Body of pancreas (tissue), 4 donors: ENCODE measurements around the gene FAM131A. TPM values are rescaled to one million over a fixed set of nuclear protein-coding genes. Genes with fewer than 3 reads are reported as not detected.

Experiments used
- ATAC-seq: fragments of 150-250 bp; one replicate; pipeline ENCODE4 v1.9.1; 2016
- DNase-seq, 4 donors: peaks; one replicate each; pipeline ENCODE4 v3.0.0-alpha.2; 2019
- H3K27ac ChIP-seq, 4 donors: fragments of 200-600 bp; sonication (generic); 1 replicate in 3 of 4; 2 replicates in 1 of 4; pipeline versions ENCODE4 v1.5.1 to v1.6.1; 2016 to 2019; ENCODE audit warnings: mild to moderate bottlenecking in 1 of 4, mixed read lengths in 1 of 4, moderate library complexity in 1 of 4
- H3K27me3 ChIP-seq, 2 donors: fragments of 200-600 bp; sonication (generic); one replicate each; pipeline ENCODE4 v1.6.0; 2016; ENCODE audit warnings: mild to moderate bottlenecking in 1 of 2
- H3K36me3 ChIP-seq, 2 donors: fragments of 200-600 bp; sonication (generic); replicated peaks in 1 of 2; 2 replicates each; pipeline ENCODE4 v1.5.1; 2016; ENCODE audit warnings: low read depth in 2 of 2; ENCODE audit not compliant: insufficient read depth in 1 of 2
- H3K4me1 ChIP-seq: fragments of 200-600 bp; sonication (generic); one replicate; pipeline ENCODE4 v1.6.0; 2016
- H3K4me3 ChIP-seq, 2 donors: fragments of 200-600 bp; sonication (generic); 1 replicate in 1 of 2; 2 replicates in 1 of 2; pipeline ENCODE4 v1.5.1; 2016 to 2019
- H3K9me3 ChIP-seq, 3 donors: fragments of 200-600 bp; sonication (generic); 1 replicate in 2 of 3; 2 replicates in 1 of 3; pipeline ENCODE4 v1.5.1; 2016
- POLR2A ChIP-seq, 3 donors: fragments of 450-650 bp; IDR thresholded peaks; one replicate each; pipeline ENCODE4 v1.6.1; 2016; ENCODE audit warnings: antibody characterized with exemption in 3 of 3, mild to moderate bottlenecking in 2 of 3
- WGBS, 2 donors: methylation state at CpG; one replicate each; pipeline ENCODE4 v1.1.5; 2017; 5-methylcytosine and 5-hydroxymethylcytosine counted together
- intact Hi-C: fragments of 100-400 bp; cut with DNase I; formaldehyde crosslinking; loops from one replicate; pipeline ENCODE4 v1.15.1; 2023
- total RNA-seq, 2 donors: library from RNA; depleted of rRNA; stranded (reverse); fragments of >200 nt; gene quantifications; one replicate each; pipeline ENCODE4 v1.1.0, GENCODE V29; 2016
- TF ChIP-seq, protein P1 (sequence below), 7 experiments: fragments of 450-650 bp in 4 of 7; fragments of 200-600 bp in 3 of 7; sonication (generic) in 3 of 7; IDR thresholded peaks; one replicate each; pipeline ENCODE4 v1.5.1; 2016 to 2019; ENCODE audit warnings: antibody characterized with exemption in 7 of 7

FAM131A gene
- total RNA-seq, 2 donors from 2014 or later: 11.5 to 13.5 TPM

DNA sequence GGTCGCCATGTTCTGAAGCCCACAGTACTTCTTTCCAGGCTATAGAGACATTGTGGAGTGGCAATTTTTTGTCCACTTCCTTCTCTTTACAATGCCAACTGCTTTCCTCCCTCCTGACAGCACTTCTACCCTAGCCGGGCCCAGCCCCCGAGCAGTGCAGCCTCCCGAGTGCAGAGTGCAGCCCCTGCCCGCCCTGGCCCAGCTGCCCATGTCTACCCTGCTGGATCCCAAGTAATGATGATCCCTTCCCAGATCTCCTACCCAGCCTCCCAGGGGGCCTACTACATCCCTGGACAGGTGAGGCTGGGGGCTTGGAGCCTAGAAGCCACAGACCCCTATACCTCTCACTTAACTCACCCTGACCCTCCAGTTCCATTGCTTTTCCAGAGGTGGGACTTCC is 20.2 kb upstream of the FAM131A start:
- WGBS, 2 donors: 32 to 47% methylated on average over 5 of the region's 5 CpGs
- no peaks in the 10 kb centered on the region for H3K9me3 ChIP-seq
- ATAC-seq: no peak
- peaks cover 67% of the 10 kb centered on the region for H3K4me1 ChIP-seq
- H3K36me3 ChIP-seq: peaks cover 7 to 16% of the 10 kb centered on the region in 2 donors
- peak overlapping the region in 3 of 4 donors; percentile 55 to 98 (median 86) for H3K27ac ChIP-seq
- no peak for DNase-seq
- no peak overlapping the region for H3K4me3 ChIP-seq
- no peak for TF ChIP-seq POLR2A (IDR thresholded peaks at IDR 0.05)
- TF ChIP-seq, protein P1, sequence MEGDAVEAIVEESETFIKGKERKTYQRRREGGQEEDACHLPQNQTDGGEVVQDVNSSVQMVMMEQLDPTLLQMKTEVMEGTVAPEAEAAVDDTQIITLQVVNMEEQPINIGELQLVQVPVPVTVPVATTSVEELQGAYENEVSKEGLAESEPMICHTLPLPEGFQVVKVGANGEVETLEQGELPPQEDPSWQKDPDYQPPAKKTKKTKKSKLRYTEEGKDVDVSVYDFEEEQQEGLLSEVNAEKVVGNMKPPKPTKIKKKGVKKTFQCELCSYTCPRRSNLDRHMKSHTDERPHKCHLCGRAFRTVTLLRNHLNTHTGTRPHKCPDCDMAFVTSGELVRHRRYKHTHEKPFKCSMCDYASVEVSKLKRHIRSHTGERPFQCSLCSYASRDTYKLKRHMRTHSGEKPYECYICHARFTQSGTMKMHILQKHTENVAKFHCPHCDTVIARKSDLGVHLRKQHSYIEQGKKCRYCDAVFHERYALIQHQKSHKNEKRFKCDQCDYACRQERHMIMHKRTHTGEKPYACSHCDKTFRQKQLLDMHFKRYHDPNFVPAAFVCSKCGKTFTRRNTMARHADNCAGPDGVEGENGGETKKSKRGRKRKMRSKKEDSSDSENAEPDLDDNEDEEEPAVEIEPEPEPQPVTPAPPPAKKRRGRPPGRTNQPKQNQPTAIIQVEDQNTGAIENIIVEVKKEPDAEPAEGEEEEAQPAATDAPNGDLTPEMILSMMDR (IDR thresholded peaks at IDR 0.05): no peak
- no peaks in the 10 kb centered on the region for H3K27me3 ChIP-seq
- intact Hi-C loops: no loop called here

DNA sequence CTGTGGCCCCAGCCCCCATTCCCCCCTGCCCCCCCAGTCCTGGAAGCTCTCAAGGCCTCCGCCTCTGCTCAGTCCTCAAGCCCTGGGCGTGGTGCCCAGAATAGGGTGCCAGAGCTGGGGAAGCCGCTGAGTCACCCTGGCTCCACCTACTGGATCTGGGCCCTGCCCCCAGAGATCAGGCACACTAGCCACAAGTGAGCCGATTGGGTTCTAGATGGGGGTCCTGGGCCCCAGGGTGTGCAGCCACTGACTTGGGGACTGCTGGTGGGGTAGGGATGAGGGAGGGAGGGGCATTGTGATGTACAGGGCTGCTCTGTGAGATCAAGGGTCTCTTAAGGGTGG is 17.3 kb upstream of the FAM131A start:
- peaks cover 27 to 43% of the 10 kb centered on the region in 2 donors for H3K36me3 ChIP-seq
- intact Hi-C loops: no loop called here
- ATAC-seq: peak; percentile 92

DNA sequence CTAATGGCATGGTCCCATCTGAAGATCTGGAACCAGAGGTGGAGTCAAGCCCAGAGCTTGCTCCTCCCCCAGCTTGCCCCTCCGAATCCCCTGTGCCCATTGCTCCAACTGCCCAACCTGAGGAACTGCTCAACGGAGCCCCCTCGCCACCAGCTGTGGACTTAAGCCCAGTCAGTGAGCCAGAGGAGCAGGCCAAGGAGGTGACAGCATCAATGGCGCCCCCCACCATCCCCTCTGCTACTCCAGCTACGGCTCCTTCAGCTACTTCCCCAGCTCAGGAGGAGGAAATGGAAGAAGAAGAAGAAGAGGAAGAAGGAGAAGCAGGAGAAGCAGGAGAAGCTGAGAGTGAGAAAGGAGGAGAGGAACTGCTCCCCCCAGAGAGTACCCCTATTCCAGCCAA is 15.7 kb upstream of the FAM131A start:
- ATAC-seq (no peak), DNase-seq (no peak)
- TF ChIP-seq, protein P1 (IDR thresholded peaks at IDR 0.05): no peak
- peak in 1 of 3 donors; percentile 10 for TF ChIP-seq POLR2A (IDR thresholded peaks at IDR 0.05)
- WGBS, 2 donors: 63 to 82% methylated on average over 5 of the region's 5 CpGs
- Histone ChIP-seq H3K27me3 (no peaks in the 10 kb centered on the region), H3K9me3 (no peaks in the 10 kb centered on the region), H3K4me3 (no peak overlapping the region), H3K36me3 (peaks cover 43 to 59% of the 10 kb centered on the region in 2 donors), H3K4me1 (peaks cover 58% of the 10 kb centered on the region), H3K27ac (peak overlapping the region in 3 of 4 donors; percentile 41 to 94 (median 47))
- intact Hi-C loops: no loop called here

More for the DNA sequence above, 17.3 kb upstream of the FAM131A start:
- H3K9me3 ChIP-seq: no peaks in the 10 kb centered on the region
- peaks cover 67% of the 10 kb centered on the region for H3K4me1 ChIP-seq
- peak; percentile 98 to 99 (median 98) for DNase-seq
- peak overlapping the region; percentile 86 to 98 (median 94) for H3K27ac ChIP-seq
- no peaks in the 10 kb centered on the region for H3K27me3 ChIP-seq
- H3K4me3 ChIP-seq: no peak overlapping the region
- WGBS, 2 donors: 0% methylated on average over 2 to 3 of the region's 4 CpGs
- TF ChIP-seq, protein P1 (IDR thresholded peaks at IDR 0.05): no peak
- no peak for TF ChIP-seq POLR2A (IDR thresholded peaks at IDR 0.05)

DNA sequence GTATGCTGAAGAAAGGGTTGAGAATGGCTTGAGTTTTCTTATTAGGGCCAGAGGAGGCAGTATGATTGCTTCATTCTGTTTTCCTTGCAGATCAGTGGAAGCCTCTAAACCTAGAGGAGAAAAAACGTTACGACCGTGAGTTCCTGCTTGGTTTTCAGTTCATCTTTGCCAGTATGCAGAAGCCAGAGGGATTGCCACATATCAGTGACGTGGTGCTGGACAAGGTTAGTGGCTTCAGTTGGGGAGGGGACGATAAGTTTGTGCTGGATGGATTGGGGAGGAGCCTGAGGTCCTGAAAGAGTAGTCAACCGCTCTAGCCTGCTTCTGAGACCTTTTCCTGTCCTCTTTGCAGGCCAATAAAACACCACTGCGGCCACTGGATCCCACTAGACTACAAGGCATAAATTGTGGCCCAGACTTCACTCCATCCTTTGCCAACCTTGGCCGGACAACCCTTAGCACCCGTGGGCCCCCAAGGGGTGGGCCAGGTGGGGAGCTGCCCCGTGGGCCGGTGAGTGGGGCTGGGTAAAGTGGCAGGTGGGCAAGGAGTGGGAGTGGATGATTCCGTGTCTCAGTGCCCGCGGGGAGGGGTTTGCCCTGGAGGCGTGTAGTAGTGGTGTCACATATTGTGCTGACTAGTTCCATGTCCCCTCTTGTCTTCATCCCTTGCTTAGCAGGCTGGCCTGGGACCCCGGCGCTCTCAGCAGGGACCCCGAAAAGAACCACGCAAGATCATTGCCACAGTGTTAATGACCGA is 14.5 kb upstream of the FAM131A start:
- TF ChIP-seq, protein P1 (IDR thresholded peaks at IDR 0.05): no peak
- no peak for TF ChIP-seq POLR2A (IDR thresholded peaks at IDR 0.05)
- intact Hi-C loops: no loop called here
- H3K27ac ChIP-seq: peak overlapping the region in 2 of 4 donors; percentile 47 to 94
- no peaks in the 10 kb centered on the region for H3K27me3 ChIP-seq
- DNase-seq (peak in 2 of 4 donors; percentile 23 to 62), ATAC-seq (no peak)
- H3K36me3 ChIP-seq: peaks cover 55 to 72% of the 10 kb centered on the region in 2 donors
- WGBS, 2 donors: 71 to 86% methylated on average over 20 of the region's 20 CpGs
- no peak overlapping the region for H3K4me3 ChIP-seq
- peaks cover 45% of the 10 kb centered on the region for H3K4me1 ChIP-seq
- no peaks in the 10 kb centered on the region for H3K9me3 ChIP-seq

DNA sequence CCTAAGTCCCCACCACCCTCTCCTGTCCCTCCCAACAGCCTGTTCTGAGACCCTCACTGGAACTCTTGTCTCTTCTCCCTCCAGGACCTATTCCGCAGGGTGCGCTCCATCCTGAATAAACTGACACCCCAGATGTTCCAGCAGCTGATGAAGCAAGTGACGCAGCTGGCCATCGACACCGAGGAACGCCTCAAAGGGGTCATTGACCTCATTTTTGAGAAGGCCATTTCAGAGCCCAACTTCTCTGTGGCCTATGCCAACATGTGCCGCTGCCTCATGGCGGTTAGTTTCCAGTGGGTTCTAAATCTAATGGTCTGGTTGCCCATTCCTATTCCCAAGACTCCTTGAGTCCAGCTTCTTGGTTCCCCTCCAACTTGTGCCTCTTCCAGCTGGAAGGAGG is 13.7 kb upstream of the FAM131A start:
- intact Hi-C loops: no loop called here
- no peak for DNase-seq

More for the DNA sequence above, 13.7 kb upstream of the FAM131A start:
- H3K27ac ChIP-seq: no peak overlapping the region
- H3K9me3 ChIP-seq: no peaks in the 10 kb centered on the region
- H3K27me3 ChIP-seq: no peaks in the 10 kb centered on the region
- H3K4me1 ChIP-seq: peaks cover 38% of the 10 kb centered on the region
- TF ChIP-seq POLR2A (IDR thresholded peaks at IDR 0.05): no peak
- TF ChIP-seq, protein P1 (IDR thresholded peaks at IDR 0.05): no peak
- no peak overlapping the region for H3K4me3 ChIP-seq
- no peak for ATAC-seq
- H3K36me3 ChIP-seq: peaks cover 61 to 80% of the 10 kb centered on the region in 2 donors
- 80 to 98% methylated on average over 4 to 8 of the region's 8 CpGs for WGBS, 2 donors
